Trophoblast cell (in vitro differentiated cells and primary cell): ENCODE measurements around the gene CHCHD4.

Experiments used
- DNase-seq, 2 donors: peaks; one replicate each; pipeline ENCODE4 v3.0.0-alpha.2; 2016
- H2AFZ ChIP-seq: 2 replicates; pipeline ENCODE4 v1.6.1; 2013; ENCODE audit warnings: low read length, moderate library complexity, mild to moderate bottlenecking; ENCODE audit not compliant: insufficient read depth, poor library complexity
- H2AK5ac ChIP-seq: 2 replicates; pipeline ENCODE4 v1.6.1; 2013; ENCODE audit warnings: mild to moderate bottlenecking, low read length
- H2BK120ac ChIP-seq: 2 replicates; pipeline ENCODE4 v1.6.1; 2013; ENCODE audit warnings: low read length, mild to moderate bottlenecking, moderate library complexity; ENCODE audit not compliant: insufficient read depth, poor library complexity
- H2BK12ac ChIP-seq: 2 replicates; pipeline ENCODE4 v1.6.1; 2013; ENCODE audit warnings: mild to moderate bottlenecking, low read length, moderate library complexity
- H2BK5ac ChIP-seq: 2 replicates; pipeline ENCODE4 v1.6.1; 2013; ENCODE audit warnings: low read length, low read depth, moderate library complexity, mild to moderate bottlenecking; ENCODE audit not compliant: poor library complexity
- H3K14ac ChIP-seq: 2 replicates; pipeline ENCODE4 v1.6.1; 2013; ENCODE audit warnings: mild to moderate bottlenecking, low read length
- H3K18ac ChIP-seq: 2 replicates; pipeline ENCODE4 v1.6.1; 2013; ENCODE audit warnings: mild to moderate bottlenecking, low read length
- H3K23ac ChIP-seq: 2 replicates; pipeline ENCODE4 v1.6.1; 2013; ENCODE audit warnings: low read length
- H3K27ac ChIP-seq: 2 replicates; pipeline ENCODE4 v1.5.1; 2013; ENCODE audit warnings: low read depth, mild to moderate bottlenecking, inconsistent platforms, low read length, moderate library complexity
- H3K27me3 ChIP-seq: 2 replicates; pipeline ENCODE4 v1.6.1; 2013; ENCODE audit warnings: inconsistent platforms, mild to moderate bottlenecking, low read length, moderate library complexity; ENCODE audit not compliant: insufficient read depth
- H3K36me3 ChIP-seq, 2 experiments: 1 replicate in 1 of 2; 2 replicates in 1 of 2; pipeline ENCODE4 v1.6.1; 2013; ENCODE audit warnings: low read length in 2 of 2, mild to moderate bottlenecking in 2 of 2, moderate library complexity in 1 of 2; ENCODE audit not compliant: insufficient read depth in 2 of 2, control insufficient read depth in 1 of 2
- H3K4ac ChIP-seq: 2 replicates; pipeline ENCODE4 v1.6.1; 2013; ENCODE audit warnings: low read depth, mild to moderate bottlenecking, low read length, moderate library complexity
- H3K4me1 ChIP-seq, 2 experiments: 1 replicate in 1 of 2; 2 replicates in 1 of 2; pipeline ENCODE4 v1.6.1; 2013; ENCODE audit warnings: low read length in 2 of 2, mild to moderate bottlenecking in 2 of 2, moderate library complexity in 1 of 2; ENCODE audit not compliant: insufficient read depth in 2 of 2, control insufficient read depth in 1 of 2
- H3K4me2 ChIP-seq: 2 replicates; pipeline ENCODE4 v1.6.1; 2013; ENCODE audit warnings: inconsistent platforms, mild to moderate bottlenecking, low read length, moderate library complexity
- H3K4me3 ChIP-seq: 2 replicates; pipeline ENCODE4 v1.5.1; 2013; ENCODE audit warnings: mild to moderate bottlenecking, low read depth, low read length, inconsistent platforms
- H3K79me1 ChIP-seq: one replicate; pipeline ENCODE4 v1.6.1; 2013; ENCODE audit warnings: low read length
- H3K79me2 ChIP-seq: 2 replicates; pipeline ENCODE4 v1.6.1; 2013; ENCODE audit warnings: low read length, mild to moderate bottlenecking; ENCODE audit not compliant: control insufficient read depth, insufficient read depth, poor library complexity
- H3K9ac ChIP-seq: 2 replicates; pipeline ENCODE4 v1.6.1; 2013; ENCODE audit warnings: mild to moderate bottlenecking, low read length
- H3K9me3 ChIP-seq: 2 replicates; pipeline ENCODE4 v1.6.1; 2013; ENCODE audit warnings: low read depth, mild to moderate bottlenecking, control low read depth, inconsistent platforms, low read length; ENCODE audit not compliant: insufficient read depth
- H4K12ac ChIP-seq: 2 replicates; pipeline ENCODE4 v1.6.1; 2013; ENCODE audit warnings: low read depth, mild to moderate bottlenecking, low read length, moderate library complexity
- H4K8ac ChIP-seq: 2 replicates; pipeline ENCODE4 v1.6.1; 2013; ENCODE audit warnings: low read depth, mild to moderate bottlenecking, low read length, moderate library complexity
- H4K91ac ChIP-seq: one replicate; pipeline ENCODE4 v1.6.1; 2013; ENCODE audit warnings: low read depth, mild to moderate bottlenecking, low read length, moderate library complexity
- WGBS: extraction: QIAGEN DNeasy Blood & Tissue Kit; methylation state at CpG from one replicate; pipeline ENCODE4 v1.1.7; 2013; ENCODE audit warnings: missing lambda C conversion rate; ENCODE audit not compliant: insufficient read length, insufficient coverage; ENCODE audit errors: extremely low coverage; 5-methylcytosine and 5-hydroxymethylcytosine counted together

CHCHD4 gene

GRCh38 chr3:14156201-14156600 lies 31.5 kb upstream of the CHCHD4 start:
- H2AFZ ChIP-seq = no peak overlapping the region
- no peak overlapping the region for H3K9ac ChIP-seq
- peaks cover 46 to 71% of the 10 kb centered on the region in 2 experiments for H3K36me3 ChIP-seq
- no peak overlapping the region for H2BK12ac ChIP-seq
- no peak overlapping the region for H3K27ac ChIP-seq
- no peak overlapping the region for H3K18ac ChIP-seq
- DNase-seq = no peak
- no peak overlapping the region for H4K8ac ChIP-seq
- no peak overlapping the region for H2AK5ac ChIP-seq
- H4K12ac ChIP-seq = no peak overlapping the region
- no peaks in the 10 kb centered on the region for H3K4me1 ChIP-seq
- peaks cover 2% of the 10 kb centered on the region for H3K9me3 ChIP-seq
- no peak overlapping the region for H3K4me3 ChIP-seq
- no peak overlapping the region for H4K91ac ChIP-seq
- no peaks in the 10 kb centered on the region for H3K27me3 ChIP-seq
- no peaks in the 10 kb centered on the region for H3K79me2 ChIP-seq
- H2BK5ac ChIP-seq = no peak overlapping the region
- WGBS = 100% methylated on average over 1 of the region's 7 CpGs
- H3K4me2 ChIP-seq = no peak overlapping the region
- no peak overlapping the region for H3K4ac ChIP-seq
- H3K14ac ChIP-seq = no peak overlapping the region
- no peaks in the 10 kb centered on the region for H3K79me1 ChIP-seq
- H2BK120ac ChIP-seq = no peak overlapping the region
- no peak overlapping the region for H3K23ac ChIP-seq

GRCh38 chr3:14154895-14155440 lies 30.3 kb upstream of the CHCHD4 start:
- no peak overlapping the region for H3K4me3 ChIP-seq
- no peak overlapping the region for H4K91ac ChIP-seq
- H3K4me2 ChIP-seq = no peak overlapping the region
- peaks cover 52 to 75% of the 10 kb centered on the region in 2 experiments for H3K36me3 ChIP-seq
- no peak overlapping the region for H3K18ac ChIP-seq
- no peak overlapping the region for H2BK12ac ChIP-seq
- DNase-seq = no peak
- H3K4me1 ChIP-seq = no peaks in the 10 kb centered on the region
- no CpG with 5 or more reads among the region's 7 CpGs for WGBS
- H3K79me1 ChIP-seq = no peaks in the 10 kb centered on the region
- no peak overlapping the region for H3K4ac ChIP-seq
- no peak overlapping the region for H4K12ac ChIP-seq
- H3K27ac ChIP-seq = no peak overlapping the region
- no peak overlapping the region for H3K9ac ChIP-seq
- H3K27me3 ChIP-seq = no peaks in the 10 kb centered on the region
- no peak overlapping the region for H3K14ac ChIP-seq
- no peak overlapping the region for H4K8ac ChIP-seq
- H3K23ac ChIP-seq = no peak overlapping the region
- H3K9me3 ChIP-seq = peaks cover 2% of the 10 kb centered on the region
- no peaks in the 10 kb centered on the region for H3K79me2 ChIP-seq
- H2BK5ac ChIP-seq = no peak overlapping the region
- no peak overlapping the region for H2AK5ac ChIP-seq
- no peak overlapping the region for H2AFZ ChIP-seq
- no peak overlapping the region for H2BK120ac ChIP-seq

DNA sequence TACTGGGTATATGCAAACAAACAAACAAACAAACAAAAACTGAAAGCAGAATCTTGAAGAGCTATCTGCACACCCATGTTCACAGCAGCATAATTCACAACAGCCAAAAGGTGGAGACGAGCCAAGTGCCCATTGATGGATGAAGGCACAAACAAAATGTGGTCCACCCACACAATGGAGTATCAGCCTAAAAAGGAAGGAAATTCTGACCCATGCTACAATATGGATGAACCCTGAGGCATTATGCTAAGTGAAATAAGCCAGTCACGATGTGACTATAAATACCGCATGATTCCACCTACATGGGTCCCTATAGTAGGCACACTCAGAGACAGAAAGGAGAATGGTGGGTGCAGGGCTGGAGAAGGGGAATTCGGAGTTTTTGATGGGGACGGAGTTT lies 29.6 kb upstream of the CHCHD4 start:
- no peak overlapping the region for H3K14ac ChIP-seq
- H2AFZ ChIP-seq = no peak overlapping the region
- no peak overlapping the region for H4K12ac ChIP-seq
- no peak overlapping the region for H3K4me3 ChIP-seq
- no peak overlapping the region for H2AK5ac ChIP-seq
- H3K27ac ChIP-seq = no peak overlapping the region
- H3K18ac ChIP-seq = no peak overlapping the region
- H3K79me2 ChIP-seq = no peaks in the 10 kb centered on the region
- no peak overlapping the region for H3K9ac ChIP-seq
- H3K4me2 ChIP-seq = no peak overlapping the region
- H4K91ac ChIP-seq = no peak overlapping the region
- H3K23ac ChIP-seq = no peak overlapping the region
- H2BK5ac ChIP-seq = no peak overlapping the region
- no peak overlapping the region for H2BK120ac ChIP-seq
- DNase-seq = no peak
- H3K27me3 ChIP-seq = no peaks in the 10 kb centered on the region
- H3K79me1 ChIP-seq = no peaks in the 10 kb centered on the region
- peaks cover 49 to 70% of the 10 kb centered on the region in 2 experiments for H3K36me3 ChIP-seq
- no peaks in the 10 kb centered on the region for H3K4me1 ChIP-seq
- H2BK12ac ChIP-seq = no peak overlapping the region
- no peak overlapping the region for H3K4ac ChIP-seq
- no peak overlapping the region for H4K8ac ChIP-seq
- 100% methylated on average over 2 of the region's 5 CpGs for WGBS
- H3K9me3 ChIP-seq = peaks cover 2% of the 10 kb centered on the region

DNA sequence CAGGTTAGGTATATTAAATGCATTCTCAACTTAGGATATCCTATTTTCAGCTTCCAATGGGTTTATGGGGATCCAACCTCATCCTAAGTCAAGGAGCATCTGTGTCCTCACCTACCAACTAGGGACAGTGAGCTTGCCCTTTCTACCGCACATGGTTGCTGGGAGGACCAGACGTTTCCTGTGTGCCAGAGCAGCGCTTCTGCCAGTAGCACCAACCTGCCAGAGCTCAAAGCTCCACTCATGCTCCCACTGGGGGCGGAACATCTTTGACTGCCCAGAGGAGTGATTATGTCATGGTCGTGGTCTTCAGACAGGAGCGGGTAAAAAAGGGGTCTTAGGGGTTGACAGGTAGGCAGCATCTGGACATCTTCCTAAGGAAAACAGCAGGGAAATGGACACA lies 29.0 kb upstream of the CHCHD4 start:
- H3K9me3 ChIP-seq = peaks cover 2% of the 10 kb centered on the region
- H2AK5ac ChIP-seq = no peak overlapping the region
- no peak overlapping the region for H2BK12ac ChIP-seq
- WGBS = no CpG with 5 or more reads among the region's 6 CpGs
- H3K14ac ChIP-seq = no peak overlapping the region
- H3K4me3 ChIP-seq = no peak overlapping the region
- no peak overlapping the region for H4K91ac ChIP-seq
- no peak overlapping the region for H2BK5ac ChIP-seq
- H3K79me2 ChIP-seq = no peaks in the 10 kb centered on the region
- H3K4ac ChIP-seq = no peak overlapping the region
- H2BK120ac ChIP-seq = no peak overlapping the region
- H3K27ac ChIP-seq = no peak overlapping the region
- no peaks in the 10 kb centered on the region for H3K4me1 ChIP-seq
- H3K9ac ChIP-seq = no peak overlapping the region
- no peak overlapping the region for H4K8ac ChIP-seq
- H3K4me2 ChIP-seq = no peak overlapping the region
- H2AFZ ChIP-seq = no peak overlapping the region
- H3K23ac ChIP-seq = no peak overlapping the region
- H3K36me3 ChIP-seq = peaks cover 50 to 69% of the 10 kb centered on the region in 2 experiments
- no peaks in the 10 kb centered on the region for H3K27me3 ChIP-seq
- no peak for DNase-seq
- H3K18ac ChIP-seq = no peak overlapping the region
- H3K79me1 ChIP-seq = no peaks in the 10 kb centered on the region
- no peak overlapping the region for H4K12ac ChIP-seq
